Adrenal gland (tissue), 5 donors: ENCODE data around the gene NDUFB6.

Experiments
- POLR2A ChIP-seq, 2 donors: fragments of 450-650 bp; IDR thresholded peaks; one replicate each; pipeline ENCODE4 v1.6.1; 2017; ENCODE audit warnings: antibody characterized with exemption in 2 of 2, mild to moderate bottlenecking in 2 of 2, moderate library complexity in 1 of 2
- TF ChIP-seq, protein P1 (sequence below), 6 experiments: fragments of 450-650 bp in 4 of 6; fragments of 200-600 bp in 2 of 6; sonication (generic) in 1 of 6; IDR thresholded peaks; 1 replicate in 5 of 6; 2 replicates in 1 of 6; pipeline versions ENCODE4 v1.5.1 to v1.8.0; 2016 to 2021; ENCODE audit warnings: antibody characterized with exemption in 6 of 6, mild to moderate bottlenecking in 2 of 6, moderate library complexity in 1 of 6
- donor health status: DM: no; HTN: no; CAD: no.

DNA sequence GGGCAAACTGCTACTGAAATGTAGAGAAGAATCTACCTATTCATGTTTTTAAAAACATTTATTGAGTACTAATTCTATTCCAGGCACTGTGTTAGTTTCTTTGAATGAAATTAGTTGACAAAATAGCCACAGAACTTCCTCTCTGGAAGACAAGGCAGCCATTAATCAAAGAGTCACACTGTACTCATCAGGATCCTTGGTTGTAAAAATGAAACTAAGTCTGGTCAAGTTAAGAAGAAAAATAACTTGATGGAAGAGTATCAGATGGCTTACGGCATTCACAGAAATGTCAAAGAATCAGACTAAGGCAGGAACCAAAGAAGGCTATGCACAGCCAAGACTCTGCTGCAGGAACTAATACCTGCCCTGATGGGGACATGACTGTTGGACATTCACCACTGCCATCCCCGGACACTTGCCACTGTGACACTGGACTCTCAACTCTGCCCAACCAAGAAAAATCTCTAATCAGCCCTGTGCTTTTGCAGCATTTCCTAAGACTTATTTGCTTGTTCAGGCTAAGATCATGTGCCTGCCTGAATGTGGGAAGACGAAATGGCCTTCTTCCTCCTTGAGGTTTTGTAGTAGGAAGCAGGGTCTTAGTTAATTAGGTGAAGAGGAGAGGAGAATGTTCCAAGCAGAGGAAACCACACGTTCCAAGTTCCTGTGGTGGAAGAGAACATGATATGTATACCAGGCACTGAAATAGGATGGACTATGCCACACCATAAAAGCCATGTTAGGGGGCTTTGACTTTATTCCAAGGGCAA is 23.3 kb upstream of the NDUFB6 start:
- no peak for TF ChIP-seq POLR2A (IDR thresholded peaks at IDR 0.05)
- TF ChIP-seq, protein P1, sequence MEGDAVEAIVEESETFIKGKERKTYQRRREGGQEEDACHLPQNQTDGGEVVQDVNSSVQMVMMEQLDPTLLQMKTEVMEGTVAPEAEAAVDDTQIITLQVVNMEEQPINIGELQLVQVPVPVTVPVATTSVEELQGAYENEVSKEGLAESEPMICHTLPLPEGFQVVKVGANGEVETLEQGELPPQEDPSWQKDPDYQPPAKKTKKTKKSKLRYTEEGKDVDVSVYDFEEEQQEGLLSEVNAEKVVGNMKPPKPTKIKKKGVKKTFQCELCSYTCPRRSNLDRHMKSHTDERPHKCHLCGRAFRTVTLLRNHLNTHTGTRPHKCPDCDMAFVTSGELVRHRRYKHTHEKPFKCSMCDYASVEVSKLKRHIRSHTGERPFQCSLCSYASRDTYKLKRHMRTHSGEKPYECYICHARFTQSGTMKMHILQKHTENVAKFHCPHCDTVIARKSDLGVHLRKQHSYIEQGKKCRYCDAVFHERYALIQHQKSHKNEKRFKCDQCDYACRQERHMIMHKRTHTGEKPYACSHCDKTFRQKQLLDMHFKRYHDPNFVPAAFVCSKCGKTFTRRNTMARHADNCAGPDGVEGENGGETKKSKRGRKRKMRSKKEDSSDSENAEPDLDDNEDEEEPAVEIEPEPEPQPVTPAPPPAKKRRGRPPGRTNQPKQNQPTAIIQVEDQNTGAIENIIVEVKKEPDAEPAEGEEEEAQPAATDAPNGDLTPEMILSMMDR (IDR thresholded peaks at IDR 0.05): no peak
